ENCODE results near the gene N4BP2.

GRCh38 chr4:40150932-40151331 lies 94.3 kb downstream of the N4BP2 start:
- TF ChIP-seq CTCF (IDR thresholded peaks at IDR 0.05) (no peak), POLR2AphosphoS5 (IDR thresholded peaks at IDR 0.05; ENCODE audit: low read depth, low read length) (no peak), TCF7L2 (IDR thresholded peaks at IDR 0.05; ENCODE audit: low read depth, low read length) (no peak), REST (IDR thresholded peaks at IDR 0.05; ENCODE audit: insufficient read depth in 1 of 2, low read depth in 2 of 2, low read length in 1 of 2) (no peak), SIN3A (IDR thresholded peaks at IDR 0.05; ENCODE audit: borderline replicate concordance, insufficient read depth, low read depth, low read length) (no peak)
